PFSK-1 (cell line): ENCODE results near the gene LARP1.

Experiments
- POLR2AphosphoS5 ChIP-seq: IDR thresholded peaks from 2 replicates; pipeline ENCODE4 v1.6.1; 2012; ENCODE audit warnings: low read depth, mild to moderate bottlenecking, control low read depth, low read length, moderate library complexity
- SIN3A ChIP-seq: IDR thresholded peaks from 2 replicates; pipeline ENCODE4 v1.6.1; 2012; ENCODE audit warnings: mild to moderate bottlenecking, low read length, moderate library complexity, borderline replicate concordance; ENCODE audit not compliant: insufficient read depth

GRCh38 chr5:154819546-154819945, 64.4 kb downstream of the LARP1 start:
- no peak for TF ChIP-seq POLR2AphosphoS5
- TF ChIP-seq SIN3A, result no peak
